ENCODE data around the gene POR.

GRCh38 chr7:75969182-75969581, 54.2 kb downstream of the POR start:
- TF ChIP-seq POLR2A (IDR thresholded peaks at IDR 0.05) (no peak), CTCF (IDR thresholded peaks at IDR 0.05) (no peak)
